IPS-18a (cell line): ENCODE data around the gene OR2T8.

Experiments
- H3K27ac ChIP-seq: one replicate; pipeline ENCODE4 v1.5.1; 2013; ENCODE audit warnings: low read length
- H3K27me3 ChIP-seq: one replicate; pipeline ENCODE4 v1.6.1; 2013; ENCODE audit warnings: mild to moderate bottlenecking, low read length; ENCODE audit not compliant: control insufficient read depth, insufficient read depth
- H3K36me3 ChIP-seq: one replicate; pipeline ENCODE4 v1.6.1; 2013; ENCODE audit warnings: low read depth, low read length; ENCODE audit not compliant: control insufficient read depth
- H3K4me1 ChIP-seq: one replicate; pipeline ENCODE4 v1.6.1; 2013; ENCODE audit warnings: low read depth, low read length; ENCODE audit not compliant: control insufficient read depth
- H3K4me3 ChIP-seq: one replicate; pipeline ENCODE4 v1.5.1; 2013; ENCODE audit warnings: low read length
- H3K9ac ChIP-seq: one replicate; pipeline ENCODE4 v1.6.1; 2013; ENCODE audit warnings: mild to moderate bottlenecking, low read length, moderate library complexity
- H3K9me3 ChIP-seq: one replicate; pipeline ENCODE4 v1.6.1; 2013; ENCODE audit warnings: low read depth, low read length; ENCODE audit not compliant: control insufficient read depth

OR2T8 gene

GRCh38 chr1:247962911-247963588 lies 43.0 kb downstream of the OR2T8 start:
- H3K36me3 ChIP-seq = no peaks in the 10 kb centered on the region
- no peak overlapping the region for H3K4me3 ChIP-seq
- peaks cover 43% of the 10 kb centered on the region for H3K9me3 ChIP-seq
- no peak overlapping the region for H3K9ac ChIP-seq
- no peaks in the 10 kb centered on the region for H3K4me1 ChIP-seq
- H3K27me3 ChIP-seq = no peaks in the 10 kb centered on the region
- no peak overlapping the region for H3K27ac ChIP-seq

- no peaks in the 10 kb centered on the region for H3K27me3 ChIP-seq
- H3K4me1 ChIP-seq = no peaks in the 10 kb centered on the region
- H3K27ac ChIP-seq = no peak within 1 kb of the TSS
- no peaks in the 10 kb centered on the region for H3K36me3 ChIP-seq
- H3K4me3 ChIP-seq = no peak within 1 kb of the TSS
- H3K9me3 ChIP-seq = peaks cover 51% of the 10 kb centered on the region
- no peak within 1 kb of the TSS for H3K9ac ChIP-seq
These were observed 44.9 kb downstream of the OR2T8 start, which contains the start of gene OR2AK2 for GRCh38 chr1:247964933-247965332. OR2AK2 (plus strand) TSS chr1:247965233; CDS start chr1:247965377, 144 bp downstream.

- H3K9me3 ChIP-seq = peaks cover 49% of the 10 kb centered on the region
- no peaks in the 10 kb centered on the region for H3K27me3 ChIP-seq
- no peak overlapping the region for H3K4me3 ChIP-seq
- no peaks in the 10 kb centered on the region for H3K4me1 ChIP-seq
- no peak overlapping the region for H3K27ac ChIP-seq
- H3K9ac ChIP-seq = no peak overlapping the region
- no peaks in the 10 kb centered on the region for H3K36me3 ChIP-seq
These were observed 46.6 kb downstream of the OR2T8 start for GRCh38 chr1:247966532-247967204.
